ENCODE measurements around the gene TAGAP. TPM values are rescaled to one million over a fixed set of nuclear protein-coding genes. Genes with fewer than 3 reads are reported as not detected.

TAGAP gene
- total and polyA plus RNA-seq, 10 of the 15 experiments (the other 5 are each of a cell fraction or from before 2014, with no cell fraction given) = 5.3 to 27.4 (median 18.9) TPM

GRCh38 chr6:159044899-159045727 lies at the start of gene TAGAP (continued):
- no peak for TF ChIP-seq KDM1A (IDR thresholded peaks at IDR 0.05; ENCODE audit: borderline replicate concordance)
- TF ChIP-seq STAT3 (IDR thresholded peaks at IDR 0.05; ENCODE audit: low read depth, low read length) = no peak
- peak; percentile 57; the same call in 1 of the 2 replicates for TF ChIP-seq POLR2A (IDR thresholded peaks at IDR 0.05; ENCODE audit: low read depth, low read length)
- TF ChIP-seq PKNOX1 (IDR thresholded peaks at IDR 0.05) = peak; percentile 73
- TF ChIP-seq TCF3 (IDR thresholded peaks at IDR 0.05; ENCODE audit: borderline replicate concordance, insufficient read depth, low read depth, low read length) = no peak
- no peak for TF ChIP-seq YY1 (IDR thresholded peaks at IDR 0.05; ENCODE audit: low read depth, low read length)
- peak; percentile 53; the same call in 1 of the 2 replicates for TF ChIP-seq REST (IDR thresholded peaks at IDR 0.05; ENCODE audit: low read depth, low read length)
- TF ChIP-seq ESRRA (IDR thresholded peaks at IDR 0.05; ENCODE audit: low read length) = no peak
- peak; percentile 50 for TF ChIP-seq PBX3 (IDR thresholded peaks at IDR 0.05; ENCODE audit: insufficient replicate concordance, low read depth, low read length)
- TF ChIP-seq JUNB (IDR thresholded peaks at IDR 0.05) = no peak
- TF ChIP-seq RELA (IDR thresholded peaks at IDR 0.05; ENCODE audit: borderline replicate concordance, partially characterized antibody) = no peak
- peak; percentile 66; the same call in 1 of the 2 replicates for TF ChIP-seq ZBED1 (IDR thresholded peaks at IDR 0.05; ENCODE audit: borderline replicate concordance)
- TF ChIP-seq E2F8 (IDR thresholded peaks at IDR 0.05; ENCODE audit: low read depth, partially characterized antibody) = no peak
- no peak for TF ChIP-seq ZBTB4 (CRISPR knock-in tag; IDR thresholded peaks at IDR 0.05)
- TF ChIP-seq CHD1 (IDR thresholded peaks at IDR 0.05; ENCODE audit: low read depth, low read length) = no peak
- no peak for TF ChIP-seq ATF2 (IDR thresholded peaks at IDR 0.05; ENCODE audit: low read length)
